DOHH2 (cell line): Measurements from ENCODE around the gene CAMK1G.

Experiments used
- CTCF ChIP-seq: fragments of 200-600 bp; sonication (generic); IDR thresholded peaks from one replicate; pipeline ENCODE4 v1.5.1; 2014; ENCODE audit warnings: antibody characterized with exemption, mild to moderate bottlenecking, low read depth, low read length; ENCODE audit not compliant: poor library complexity, severe bottlenecking
- EZH2phosphoT487 ChIP-seq: fragments of 200-600 bp; sonication (generic); IDR thresholded peaks from 2 replicates; pipeline ENCODE4 v1.6.1; 2017; ENCODE audit warnings: borderline replicate concordance, mild to moderate bottlenecking, antibody characterized with exemption, low read length, moderate library complexity, mixed read lengths

- no peak for TF ChIP-seq CTCF
- no peak for TF ChIP-seq EZH2phosphoT487
Observed at GRCh38 chr1:209621286-209621685, 37.8 kb downstream of the CAMK1G start.
